Fibroblast of villous mesenchyme (primary cell): ENCODE measurements around the gene ATP5PB. TPM values are rescaled to one million over a fixed set of nuclear protein-coding genes. Genes with fewer than 3 reads are reported as not detected.

Source experiments
- DNase-seq: peaks from one replicate; pipeline ENCODE4 v3.0.0-alpha.2; 2010; ENCODE audit warnings: low read depth
- H3K4me3 ChIP-seq: 2 replicates; pipeline ENCODE4 v1.5.1; 2011; ENCODE audit warnings: low read depth, mild to moderate bottlenecking, low read length
- CTCF ChIP-seq: IDR thresholded peaks from 2 replicates; pipeline ENCODE4 v1.5.1; 2012; ENCODE audit warnings: low read depth, mild to moderate bottlenecking, low read length; ENCODE audit not compliant: insufficient read depth
- total RNA-seq: library from RNA; depleted of rRNA; stranded (reverse); fragments of >200 nt; gene quantifications from 2 replicates; pipeline ENCODE4 v1.2.3, GENCODE V29; 2012

Gene ATP5PB
- total RNA-seq, 1 donor: 286 TPM

DNA sequence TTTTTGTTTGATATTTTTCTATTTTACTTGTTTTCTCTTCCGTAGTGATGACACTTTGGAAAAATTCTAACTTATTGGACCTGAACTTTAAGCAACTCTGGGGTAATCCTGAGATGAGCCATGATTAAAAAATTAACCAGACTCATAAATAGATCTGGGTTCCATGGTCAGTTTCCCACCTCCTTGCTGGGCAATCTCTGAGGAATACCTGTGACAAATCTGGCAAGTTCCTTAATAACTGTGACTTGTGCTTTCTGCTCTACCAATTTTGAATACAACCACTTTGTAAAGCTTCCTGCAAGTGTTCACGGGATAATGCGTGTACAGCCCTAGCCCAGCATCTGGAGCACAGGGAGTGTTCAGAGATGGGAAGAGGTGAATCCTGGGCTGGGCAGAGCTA lies 25.0 kb upstream of the ATP5PB start:
- no peak for DNase-seq
- no peak overlapping the region for H3K4me3 ChIP-seq
- no peak for TF ChIP-seq CTCF

- peak; percentile 33 for DNase-seq
- no peak overlapping the region for H3K4me3 ChIP-seq
- TF ChIP-seq CTCF: no peak
These were observed 12.5 kb upstream of the ATP5PB start for GRCh38 chr1:111436726-111437125.

DNA sequence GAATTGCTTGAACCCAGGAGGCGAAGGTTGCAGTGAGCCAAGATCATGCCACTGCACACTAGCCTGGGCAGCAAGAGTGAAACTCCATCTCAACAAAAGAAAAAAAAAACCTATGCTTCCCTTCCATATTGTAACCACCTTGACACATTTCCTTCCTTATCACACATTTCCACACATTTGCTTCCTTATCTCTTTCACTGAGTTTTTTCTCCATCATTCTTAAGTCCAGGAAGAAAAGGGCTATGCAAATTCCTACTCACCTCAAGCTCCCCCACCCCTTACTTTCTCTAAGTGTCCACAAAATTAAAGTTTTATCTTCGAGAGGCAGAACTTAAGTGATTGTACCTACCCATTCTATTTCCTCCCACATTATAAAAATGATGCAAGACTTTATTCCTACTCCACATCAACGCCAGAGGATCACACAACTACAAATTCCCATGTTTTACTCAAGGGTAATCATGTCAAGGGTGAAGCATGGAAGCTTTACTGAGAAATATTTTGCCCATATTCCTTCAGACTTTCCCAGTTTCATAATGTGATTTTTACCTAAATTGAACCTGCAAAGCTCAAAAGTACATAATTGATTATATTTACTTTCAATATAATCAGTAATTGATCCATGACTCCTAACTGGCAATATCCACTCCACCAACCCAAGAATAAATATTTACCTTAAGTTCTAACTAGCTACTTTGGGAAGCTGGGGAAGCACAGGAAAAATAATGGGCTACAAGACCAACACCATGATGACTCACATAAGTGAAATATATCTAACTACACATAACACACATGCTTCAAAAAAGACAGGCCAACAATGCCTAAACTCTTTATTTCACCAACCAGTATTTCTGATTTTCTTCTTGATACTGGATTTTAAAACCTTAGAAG lies 9.6 kb upstream of the ATP5PB start:
- no peak for DNase-seq
- no peak for TF ChIP-seq CTCF

DNA sequence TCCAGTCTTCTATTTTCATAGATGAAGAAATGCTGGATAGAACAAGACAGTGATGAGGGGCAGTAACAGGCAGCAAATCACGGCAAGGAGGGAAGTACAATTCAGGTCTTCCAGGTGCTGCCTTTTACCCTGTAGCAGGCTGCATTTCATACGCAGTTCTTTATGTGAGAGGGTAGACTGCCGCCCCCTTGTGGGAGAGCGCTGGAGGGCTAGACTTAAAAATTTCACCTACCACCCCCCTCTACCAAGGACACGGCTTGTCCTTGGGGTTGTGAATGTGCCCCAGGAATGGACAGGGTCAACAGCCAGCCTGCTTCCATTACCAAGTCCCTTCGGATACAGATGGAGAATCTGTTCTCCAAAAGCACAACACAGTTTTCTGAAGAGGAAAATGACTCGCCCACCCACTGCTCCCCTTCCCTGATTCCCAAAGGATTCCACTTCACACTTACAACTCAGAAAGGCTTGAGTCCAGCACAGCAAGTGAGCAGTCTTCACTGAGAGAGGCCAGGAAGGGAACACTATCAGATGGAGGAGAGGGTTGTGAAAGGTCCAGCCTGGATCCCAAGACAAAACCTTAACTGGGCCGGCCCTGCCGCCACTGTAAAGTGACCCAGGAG lies 7.6 kb upstream of the ATP5PB start:
- H3K4me3 ChIP-seq: no peak overlapping the region
- peak; percentile 51 for DNase-seq
- TF ChIP-seq CTCF: peak; percentile 67

More for the DNA sequence above, 9.6 kb upstream of the ATP5PB start:
- H3K4me3 ChIP-seq: no peak overlapping the region

GRCh38 chr1:111442457-111442856 lies 6.8 kb upstream of the ATP5PB start:
- DNase-seq: no peak
- no peak for TF ChIP-seq CTCF

DNA sequence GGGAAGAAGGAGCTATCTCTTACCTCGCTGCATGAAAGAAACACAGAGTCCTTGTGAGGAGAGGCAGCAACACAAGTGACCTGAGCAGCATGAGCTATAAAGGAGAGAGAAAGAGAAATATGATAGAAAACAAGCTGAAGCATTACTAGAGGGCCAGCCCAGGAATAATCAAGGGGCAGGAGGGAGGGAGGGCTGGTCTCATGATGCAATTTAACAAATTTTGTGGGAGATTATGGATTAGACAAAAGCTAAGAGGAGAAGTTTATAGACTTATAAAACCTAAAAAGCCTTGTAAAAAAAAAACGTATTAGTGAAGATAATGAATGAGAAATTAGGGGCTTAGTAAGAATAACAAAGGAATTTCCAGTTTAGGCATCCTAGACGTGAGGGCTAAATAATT lies 5.2 kb upstream of the ATP5PB start:
- H3K4me3 ChIP-seq: no peak overlapping the region
- no peak for TF ChIP-seq CTCF
- DNase-seq: no peak

More at GRCh38 chr1:111442457-111442856, 6.8 kb upstream of the ATP5PB start:
- H3K4me3 ChIP-seq: no peak overlapping the region
